GM21423 (cell line): ENCODE results near the gene SPEF1.
A peak's percentile ranks its signal among the peaks of the same experiment; 100 is the strongest.
"Not testable (repeated sequence)": the region's sequence is repeated elsewhere in the genome, so short reads cannot be mapped to it uniquely, and the experiment has no call there.

ENCODE experiments used
- ATAC-seq: cut with Tn5 transposase; IDR thresholded peaks from one replicate; pipeline ENCODE4 v1.9.1; 2021; ENCODE audit warnings: mild to moderate bottlenecking, moderate library complexity; ENCODE audit not compliant: unreplicated experiment

SPEF1 gene

DNA sequence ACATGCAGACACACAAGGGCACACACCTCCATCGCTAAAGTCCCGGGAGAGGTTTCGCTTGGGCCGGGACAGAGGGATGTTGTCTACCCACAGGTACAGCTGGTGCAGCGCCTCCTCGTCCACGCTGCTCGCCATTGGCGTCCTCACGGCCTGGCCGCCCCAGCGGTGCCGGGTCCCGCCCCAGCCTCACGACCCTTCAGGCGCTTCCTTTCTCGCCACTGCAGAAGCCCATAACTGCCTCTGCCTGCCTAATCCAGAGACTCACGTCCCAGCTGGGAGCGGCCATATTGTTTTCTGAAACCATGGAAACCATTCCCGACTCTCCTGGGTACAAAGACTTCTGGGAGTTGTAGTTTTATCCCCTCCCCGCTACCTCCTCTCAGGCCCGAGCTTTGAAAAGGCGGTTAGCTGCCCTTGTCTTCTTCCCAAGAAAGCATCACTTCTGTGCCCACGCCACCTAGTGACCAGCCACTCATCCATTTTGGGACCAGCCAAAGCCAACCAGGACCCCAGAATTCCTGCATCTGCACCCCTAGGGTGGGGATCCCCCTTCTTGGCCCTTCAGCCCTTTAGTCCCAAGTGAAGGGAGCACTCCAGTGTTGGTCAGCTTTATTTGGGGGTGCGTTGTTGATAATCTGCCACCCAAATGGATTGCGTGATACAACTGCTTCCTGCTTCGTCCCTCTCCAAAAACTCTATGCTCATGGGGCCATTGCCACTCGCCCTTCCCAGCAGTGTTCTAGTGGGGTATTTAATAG is at the start of gene SPEF1:
SPEF1 (minus strand) TSS at position 296 of the 758 bp plus-strand sequence; CDS start at position 135, 161 bp downstream.
- no peak for ATAC-seq

DNA sequence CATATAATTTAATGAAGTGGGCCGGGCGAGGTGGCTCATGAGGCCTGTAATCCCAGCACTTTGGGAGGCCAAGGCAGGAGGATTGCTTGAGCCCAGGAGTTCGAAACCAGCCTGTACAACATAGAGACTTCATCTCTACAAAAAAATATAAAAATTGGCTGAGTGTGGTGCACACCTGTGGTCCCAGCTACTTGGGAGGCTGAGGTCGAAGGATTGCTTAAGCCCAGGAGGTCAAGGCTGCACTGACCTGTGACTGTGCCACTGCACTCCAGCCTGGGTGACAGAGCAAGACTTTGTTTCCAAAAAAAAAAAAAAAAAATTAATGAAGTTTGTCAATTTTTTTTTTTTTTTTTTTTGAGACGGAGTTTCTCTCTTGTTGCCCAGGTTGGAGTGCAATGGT is 48.6 kb upstream of the SPEF1 start:
- ATAC-seq, result not testable (repeated sequence)

DNA sequence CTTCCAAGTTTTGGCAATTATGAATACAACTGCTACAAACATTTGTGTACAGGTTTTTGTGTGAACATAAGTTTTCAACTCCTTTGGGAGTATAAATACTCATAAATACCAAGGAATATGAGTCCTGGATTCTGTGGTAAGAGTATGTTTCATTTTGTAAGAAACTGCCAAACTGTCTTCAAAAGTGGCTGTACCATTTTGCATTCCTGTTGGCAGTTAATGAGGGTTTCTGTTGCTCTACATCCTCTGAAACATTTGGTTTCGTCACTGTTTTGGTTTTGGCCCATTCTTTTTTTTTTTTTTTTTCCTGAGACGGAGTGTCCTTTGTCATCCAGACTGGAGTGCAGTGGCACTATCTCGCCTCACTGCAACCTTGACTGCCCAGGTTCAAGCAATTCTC is 47.5 kb upstream of the SPEF1 start:
- no peak for ATAC-seq

DNA sequence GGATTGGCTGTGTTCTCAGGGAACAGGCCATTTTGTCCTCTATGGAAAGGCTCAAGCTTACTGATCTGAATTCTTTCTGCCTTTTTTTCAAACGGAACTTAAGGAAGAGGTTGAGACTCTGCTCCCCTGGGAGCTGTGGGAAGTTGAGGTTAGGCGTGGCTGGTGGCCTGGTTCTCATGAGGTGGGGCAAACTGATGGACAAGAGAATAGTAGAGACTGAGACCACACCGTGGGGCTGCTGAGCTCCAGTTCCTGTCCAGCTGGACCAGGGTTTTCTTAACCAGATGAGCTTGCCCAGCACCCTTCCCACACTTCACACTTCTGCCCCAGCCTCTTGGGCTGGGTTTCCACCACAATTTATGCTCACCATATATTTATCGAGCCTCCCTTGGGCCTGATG is 45.2 kb upstream of the SPEF1 start:
- no peak for ATAC-seq

DNA sequence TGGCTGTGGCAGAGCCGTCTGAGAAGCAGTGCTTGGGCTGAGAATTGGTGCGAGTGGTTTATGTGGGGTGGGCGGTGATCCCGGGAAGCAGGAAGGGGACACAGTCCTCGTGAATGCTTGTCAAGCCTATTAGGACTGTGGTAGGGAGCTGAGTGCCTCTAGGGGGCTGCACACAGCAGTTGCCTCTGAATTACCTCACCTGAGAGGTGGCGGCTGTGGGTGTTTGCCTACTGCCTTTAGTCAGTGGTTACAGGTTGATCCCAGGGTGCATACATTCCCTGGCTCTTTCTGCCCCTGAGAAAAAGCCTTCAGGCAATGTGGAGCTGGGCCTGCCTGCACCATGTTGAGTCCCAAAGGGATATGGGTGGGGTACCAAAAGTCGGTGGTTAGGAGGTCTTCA is 44.3 kb upstream of the SPEF1 start:
- no peak for ATAC-seq

DNA sequence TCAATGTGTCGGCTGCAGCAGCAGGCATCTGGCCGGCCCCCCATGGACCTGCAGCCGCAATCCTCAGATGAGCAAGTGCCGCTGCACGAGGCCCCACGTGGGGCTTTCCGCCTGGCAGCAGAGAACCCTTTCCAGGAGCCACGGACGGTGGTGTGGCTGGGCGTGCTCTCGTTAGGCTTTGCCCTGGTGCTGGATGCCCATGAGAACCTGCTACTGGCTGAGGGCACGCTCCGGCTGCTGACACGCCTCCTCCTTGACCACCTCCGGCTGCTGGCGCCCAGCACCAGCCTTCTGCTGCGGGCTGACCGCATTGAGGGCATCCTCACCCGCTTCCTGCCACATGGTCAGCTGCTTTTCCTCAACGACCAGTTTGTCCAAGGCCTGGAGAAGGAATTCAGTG is 42.6 kb upstream of the SPEF1 start:
- ATAC-seq, result no peak

GRCh38 chr20:3821996-3822395 is 40.7 kb upstream of the SPEF1 start:
- ATAC-seq, result no peak

- ATAC-seq, result no peak
Measured at GRCh38 chr20:3820901-3821727, 39.9 kb upstream of the SPEF1 start.

DNA sequence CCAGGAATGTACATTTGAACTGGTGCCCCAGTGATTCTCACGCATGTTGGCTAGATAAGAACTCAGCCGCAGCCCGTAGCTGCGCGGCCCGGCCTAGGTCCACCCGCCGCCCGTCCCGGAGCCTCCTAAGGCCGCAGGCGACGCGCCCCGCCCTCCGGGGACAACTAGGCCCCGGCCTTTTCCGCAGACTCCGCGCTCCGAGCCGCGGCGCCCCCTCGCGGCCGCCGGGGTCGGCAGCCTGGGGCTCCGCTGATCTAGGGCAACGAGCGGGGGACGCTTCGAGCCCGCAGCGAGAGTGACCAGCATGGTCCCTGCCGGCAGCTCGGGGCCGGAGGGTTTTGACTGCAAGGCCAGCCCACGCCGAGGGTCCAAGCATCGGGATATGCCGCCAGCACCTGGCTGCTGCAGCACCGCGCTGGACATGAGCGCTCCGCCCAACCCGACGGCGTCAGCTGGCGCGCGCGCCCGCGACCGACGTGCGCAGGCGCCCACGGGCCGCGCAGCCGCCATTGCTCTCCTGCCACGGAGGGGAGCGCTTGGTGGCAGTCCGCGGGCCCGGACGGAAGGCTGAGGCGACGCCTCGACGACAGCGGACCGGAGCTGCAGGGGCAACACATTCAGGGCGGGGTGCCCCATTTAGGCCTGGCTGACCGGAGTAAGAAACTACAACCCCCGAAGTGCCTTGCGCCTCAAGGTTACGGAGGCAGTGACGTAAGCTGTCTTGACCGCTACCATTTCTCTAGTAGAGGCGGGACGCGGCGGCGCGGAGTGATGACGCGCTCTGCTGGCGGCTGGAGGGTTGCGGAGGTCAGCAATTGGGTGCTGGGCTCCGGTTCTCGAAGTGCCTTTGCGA is 39.0 kb upstream of the SPEF1 start, which contains the start of gene AP5S1:
AP5S1 (plus strand) TSS at position 500 of the 853 bp plus-strand sequence. CDS start 1,571 bp downstream, outside the sequence.
- ATAC-seq, result peak; percentile 81

- ATAC-seq, result no peak
Measured at GRCh38 chr20:3819411-3820047, 38.3 kb upstream of the SPEF1 start.

DNA sequence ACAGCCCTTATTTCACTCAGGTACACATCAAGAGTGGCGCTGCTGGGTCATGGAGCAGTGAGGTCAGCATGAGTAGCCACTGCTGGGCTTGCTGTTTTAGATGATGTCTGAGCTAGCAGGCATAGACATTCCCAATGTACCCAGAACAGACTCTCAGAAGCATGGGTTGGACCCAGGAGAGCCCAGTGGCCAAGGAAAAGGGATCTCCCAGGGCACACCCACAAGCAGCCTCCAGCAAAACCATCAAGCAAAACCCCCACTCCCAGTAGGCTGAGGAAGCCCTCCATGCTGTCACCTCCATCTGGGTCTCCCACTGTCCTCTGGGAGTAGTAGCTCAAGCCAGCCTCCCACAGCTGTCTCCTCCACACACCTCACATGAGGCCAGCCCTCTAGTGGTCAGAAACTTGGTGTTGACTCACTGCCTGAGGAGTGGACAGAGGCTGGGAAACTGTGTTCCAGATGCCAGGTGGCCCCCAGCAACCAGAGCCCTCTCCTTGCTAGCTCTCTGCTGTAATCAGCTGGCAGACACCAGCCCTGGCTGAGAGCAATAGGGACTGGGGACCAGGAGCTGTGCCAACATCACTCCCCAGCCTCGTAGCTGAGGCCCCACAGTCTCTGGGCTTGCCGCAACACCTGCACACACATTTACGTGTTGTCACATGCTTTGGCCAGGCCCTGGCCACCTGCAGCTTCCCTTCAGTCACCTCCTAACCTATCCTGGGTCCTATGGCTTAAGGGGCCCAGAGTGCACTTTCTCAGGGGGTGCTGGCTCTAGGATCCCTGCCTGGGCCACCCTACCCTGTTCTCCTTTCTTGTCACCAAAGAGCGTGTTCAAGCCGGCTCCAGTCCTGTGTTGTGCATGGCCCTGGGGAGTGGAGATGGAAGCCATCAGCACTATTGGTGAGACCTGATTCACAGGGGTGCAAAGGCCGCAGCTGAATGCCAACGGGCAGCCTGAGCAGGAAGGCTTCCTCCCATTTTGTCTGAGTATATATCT is 37.2 kb upstream of the SPEF1 start:
- no peak for ATAC-seq

- ATAC-seq, result no peak
Measured at GRCh38 chr20:3815703-3816315, 34.6 kb upstream of the SPEF1 start.

DNA sequence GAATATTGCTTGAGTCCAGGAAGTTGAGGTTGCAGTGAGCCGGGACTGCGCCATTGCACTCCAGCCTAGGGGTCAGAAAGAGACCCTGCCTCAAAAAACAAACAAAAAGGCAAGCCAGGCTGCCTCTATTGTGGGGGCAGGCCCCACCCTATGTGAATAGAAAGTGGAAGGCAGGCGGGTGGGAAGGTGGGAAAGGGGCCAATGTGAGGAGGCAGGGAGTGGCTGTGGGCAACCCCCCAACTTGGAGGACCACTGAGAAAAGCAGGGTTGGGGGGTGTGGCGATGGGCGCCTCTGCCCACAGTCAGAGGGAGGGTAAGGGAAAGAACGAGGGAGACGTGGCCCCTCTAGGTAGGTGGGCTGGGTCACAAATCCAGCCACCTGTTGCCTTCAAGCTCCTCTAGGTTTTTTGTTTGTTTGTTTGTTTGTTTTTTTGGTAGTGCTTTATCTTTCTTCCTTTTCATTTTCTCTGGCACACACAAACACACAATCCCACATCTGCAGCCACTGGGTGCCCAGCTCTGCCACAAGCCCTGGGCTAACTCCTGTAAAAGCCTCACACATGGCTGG is 33.8 kb upstream of the SPEF1 start:
- ATAC-seq, result no peak

GRCh38 chr20:3813848-3814581 is 32.8 kb upstream of the SPEF1 start:
- no peak for ATAC-seq

GRCh38 chr20:3812975-3813847 is 32.0 kb upstream of the SPEF1 start:
- no peak for ATAC-seq

DNA sequence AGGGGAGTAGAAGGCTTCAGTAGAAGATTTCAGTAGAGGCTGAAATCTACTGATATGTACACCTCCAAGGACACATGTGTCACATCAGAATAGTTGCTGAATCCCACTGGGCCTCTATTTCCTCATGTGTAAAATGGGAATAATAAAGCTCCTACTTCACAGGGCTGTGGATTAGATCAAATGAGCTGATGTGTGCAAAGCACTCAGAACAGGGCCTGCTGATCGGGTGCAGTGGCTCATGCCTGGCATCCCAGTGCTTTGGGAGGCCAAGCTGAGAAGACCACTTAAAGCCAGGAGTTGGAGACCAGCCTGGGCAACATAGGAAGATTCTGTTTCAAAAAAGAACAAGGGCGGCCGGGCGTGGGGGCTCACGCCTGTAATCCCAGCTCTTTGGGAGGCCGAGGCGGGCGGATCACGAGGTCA is 31.0 kb upstream of the SPEF1 start:
- ATAC-seq, result no peak
